ENCODE measurements around the gene PCLAF.
"Not testable (repeated sequence)": the region's sequence is repeated elsewhere in the genome, so short reads cannot be mapped to it uniquely, and the experiment has no call there.

Gene PCLAF

GRCh38 chr15:64348455-64348854, 32.8 kb downstream of the PCLAF start:
- no peak overlapping the region for H3K9ac ChIP-seq (ENCODE audit: insufficient read length, low read depth)
- no peak overlapping the region for H3K4me3 ChIP-seq (ENCODE audit: insufficient read length, low read depth)
- no peak for TF ChIP-seq SUZ12 (IDR thresholded peaks at IDR 0.05; ENCODE audit: extremely low read depth, insufficient read depth, insufficient read length)
- TF ChIP-seq YY1 (IDR thresholded peaks at IDR 0.05; ENCODE audit: insufficient read depth, insufficient read length) = no peak
- no peak for TF ChIP-seq ZNF274 (IDR thresholded peaks at IDR 0.05; ENCODE audit: low read depth, low read length)
- no peaks in the 10 kb centered on the region for H3K4me1 ChIP-seq (ENCODE audit: insufficient read depth, insufficient read length)
- H3K27me3 ChIP-seq (ENCODE audit: insufficient read depth, insufficient read length) = no peaks in the 10 kb centered on the region
- no peaks in the 10 kb centered on the region for H3K9me3 ChIP-seq (ENCODE audit: insufficient read depth, low read length)
- H3K36me3 ChIP-seq (ENCODE audit: insufficient read depth, insufficient read length, low read length) = peaks cover 12% of the 10 kb centered on the region
- no peak for DNase-seq (ENCODE audit: low read depth, low spot score)

- peaks cover 21% of the 10 kb centered on the region for H3K36me3 ChIP-seq (ENCODE audit: insufficient read depth, insufficient read length, low read length)
- H3K27me3 ChIP-seq (ENCODE audit: insufficient read depth, insufficient read length); H3K9ac ChIP-seq (ENCODE audit: insufficient read length, low read depth); H3K4me3 ChIP-seq (ENCODE audit: insufficient read length, low read depth); H3K4me1 ChIP-seq (ENCODE audit: insufficient read depth, insufficient read length); DNase-seq (ENCODE audit: low read depth, low spot score); H3K9me3 ChIP-seq (ENCODE audit: insufficient read depth, low read length): not testable (repeated sequence)
Observed at GRCh38 chr15:64346242-64346641, 35.0 kb downstream of the PCLAF start.

GRCh38 chr15:64344651-64345294, 36.5 kb downstream of the PCLAF start:
- Histone ChIP-seq H3K4me3 (ENCODE audit: insufficient read length, low read depth) (no peak overlapping the region), H3K9ac (ENCODE audit: insufficient read length, low read depth) (no peak overlapping the region)

GRCh38 chr15:64343841-64344240, 37.4 kb downstream of the PCLAF start:
- Histone ChIP-seq H3K9me3 (ENCODE audit: insufficient read depth, low read length) (no peaks in the 10 kb centered on the region), H3K4me1 (ENCODE audit: insufficient read depth, insufficient read length) (no peaks in the 10 kb centered on the region), H3K36me3 (ENCODE audit: insufficient read depth, insufficient read length, low read length) (peaks cover 15% of the 10 kb centered on the region), H3K27me3 (ENCODE audit: insufficient read depth, insufficient read length) (no peaks in the 10 kb centered on the region), H3K4me3 (ENCODE audit: insufficient read length, low read depth) (no peak overlapping the region), H3K9ac (ENCODE audit: insufficient read length, low read depth) (no peak overlapping the region)
- no peak for DNase-seq (ENCODE audit: low read depth, low spot score)
- TF ChIP-seq YY1 (IDR thresholded peaks at IDR 0.05; ENCODE audit: insufficient read depth, insufficient read length) (no peak), SUZ12 (IDR thresholded peaks at IDR 0.05; ENCODE audit: extremely low read depth, insufficient read depth, insufficient read length) (no peak), ZNF274 (IDR thresholded peaks at IDR 0.05; ENCODE audit: low read depth, low read length) (no peak)

More at GRCh38 chr15:64344651-64345294, 36.5 kb downstream of the PCLAF start:
- DNase-seq (ENCODE audit: low read depth, low spot score) = no peak
- no peaks in the 10 kb centered on the region for H3K27me3 ChIP-seq (ENCODE audit: insufficient read depth, insufficient read length)
- peaks cover 20% of the 10 kb centered on the region for H3K36me3 ChIP-seq (ENCODE audit: insufficient read depth, insufficient read length, low read length)
- no peaks in the 10 kb centered on the region for H3K9me3 ChIP-seq (ENCODE audit: insufficient read depth, low read length)
- TF ChIP-seq YY1 (IDR thresholded peaks at IDR 0.05; ENCODE audit: insufficient read depth, insufficient read length) (no peak), ZNF274 (IDR thresholded peaks at IDR 0.05; ENCODE audit: low read depth, low read length) (no peak)
- H3K4me1 ChIP-seq (ENCODE audit: insufficient read depth, insufficient read length) = no peaks in the 10 kb centered on the region

GRCh38 chr15:64343222-64343621, 38.0 kb downstream of the PCLAF start:
- H3K9ac ChIP-seq (ENCODE audit: insufficient read length, low read depth) = no peak overlapping the region
- H3K27me3 ChIP-seq (ENCODE audit: insufficient read depth, insufficient read length) = no peaks in the 10 kb centered on the region
- H3K4me3 ChIP-seq (ENCODE audit: insufficient read length, low read depth) = no peak overlapping the region
- H3K4me1 ChIP-seq (ENCODE audit: insufficient read depth, insufficient read length) = no peaks in the 10 kb centered on the region
- no peaks in the 10 kb centered on the region for H3K9me3 ChIP-seq (ENCODE audit: insufficient read depth, low read length)
- TF ChIP-seq SUZ12 (IDR thresholded peaks at IDR 0.05; ENCODE audit: extremely low read depth, insufficient read depth, insufficient read length) (no peak), ZNF274 (IDR thresholded peaks at IDR 0.05; ENCODE audit: low read depth, low read length) (no peak), YY1 (IDR thresholded peaks at IDR 0.05; ENCODE audit: insufficient read depth, insufficient read length) (no peak)
- DNase-seq (ENCODE audit: low read depth, low spot score) = no peak
- H3K36me3 ChIP-seq (ENCODE audit: insufficient read depth, insufficient read length, low read length) = peaks cover 15% of the 10 kb centered on the region

- Histone ChIP-seq H3K27me3 (ENCODE audit: insufficient read depth, insufficient read length) (no peaks in the 10 kb centered on the region), H3K36me3 (ENCODE audit: insufficient read depth, insufficient read length, low read length) (peaks cover 16% of the 10 kb centered on the region), H3K4me1 (ENCODE audit: insufficient read depth, insufficient read length) (no peaks in the 10 kb centered on the region), H3K9ac (ENCODE audit: insufficient read length, low read depth) (no peak overlapping the region), H3K4me3 (ENCODE audit: insufficient read length, low read depth) (no peak overlapping the region), H3K9me3 (ENCODE audit: insufficient read depth, low read length) (no peaks in the 10 kb centered on the region)
- TF ChIP-seq SUZ12 (IDR thresholded peaks at IDR 0.05; ENCODE audit: extremely low read depth, insufficient read depth, insufficient read length) = no peak
- TF ChIP-seq YY1 (IDR thresholded peaks at IDR 0.05; ENCODE audit: insufficient read depth, insufficient read length) = no peak
- TF ChIP-seq ZNF274 (IDR thresholded peaks at IDR 0.05; ENCODE audit: low read depth, low read length) = no peak
- DNase-seq (ENCODE audit: low read depth, low spot score) = no peak
Observed at GRCh38 chr15:64341961-64342360, 39.3 kb downstream of the PCLAF start.

- H3K36me3 ChIP-seq (ENCODE audit: insufficient read depth, insufficient read length, low read length) = peaks cover 16% of the 10 kb centered on the region
Observed at GRCh38 chr15:64340355-64340754, 40.9 kb downstream of the PCLAF start.

More at GRCh38 chr15:64340355-64340754, 40.9 kb downstream of the PCLAF start:
- no peaks in the 10 kb centered on the region for H3K27me3 ChIP-seq (ENCODE audit: insufficient read depth, insufficient read length)
- H3K4me3 ChIP-seq (ENCODE audit: insufficient read length, low read depth) = no peak overlapping the region
- TF ChIP-seq ZNF274 (IDR thresholded peaks at IDR 0.05; ENCODE audit: low read depth, low read length) = no peak
- no peak for TF ChIP-seq SUZ12 (IDR thresholded peaks at IDR 0.05; ENCODE audit: extremely low read depth, insufficient read depth, insufficient read length)
- TF ChIP-seq YY1 (IDR thresholded peaks at IDR 0.05; ENCODE audit: insufficient read depth, insufficient read length) = no peak
- no peaks in the 10 kb centered on the region for H3K4me1 ChIP-seq (ENCODE audit: insufficient read depth, insufficient read length)
- no peaks in the 10 kb centered on the region for H3K9me3 ChIP-seq (ENCODE audit: insufficient read depth, low read length)
- no peak overlapping the region for H3K9ac ChIP-seq (ENCODE audit: insufficient read length, low read depth)
- DNase-seq (ENCODE audit: low read depth, low spot score) = no peak

Data from NT2/D1 (cell line).